ENCODE measurements around the gene GALNTL6.

Gene GALNTL6

DNA sequence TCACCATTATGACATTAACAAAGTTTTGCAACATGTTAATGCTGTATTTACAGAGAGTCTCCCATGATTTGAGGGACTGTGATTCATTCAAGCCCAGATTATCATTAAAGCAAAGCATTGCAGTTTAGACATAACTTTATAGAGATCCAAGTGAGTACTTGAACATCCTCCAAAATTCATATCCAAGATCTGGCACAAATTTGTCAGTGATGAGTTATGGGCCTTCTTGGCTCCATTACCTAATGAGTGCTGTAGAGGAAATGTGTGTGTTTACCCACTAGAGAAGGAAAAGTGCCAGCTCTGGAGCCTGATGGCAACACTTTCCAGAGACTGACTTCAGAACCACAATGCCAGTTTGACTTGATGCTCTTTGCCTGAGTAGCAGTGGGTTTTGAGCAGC, 432.3 kb downstream of the GALNTL6 start:
- Mint-ChIP-seq H3K4me1 (no peaks in the 10 kb centered on the region), H3K27me3 (no peaks in the 10 kb centered on the region), H3K4me3 (no peak overlapping the region), H3K36me3 (no peaks in the 10 kb centered on the region), H3K27ac (no peak overlapping the region), H3K9me3 (peaks cover 4% of the 10 kb centered on the region)
- ATAC-seq: no peak

DNA sequence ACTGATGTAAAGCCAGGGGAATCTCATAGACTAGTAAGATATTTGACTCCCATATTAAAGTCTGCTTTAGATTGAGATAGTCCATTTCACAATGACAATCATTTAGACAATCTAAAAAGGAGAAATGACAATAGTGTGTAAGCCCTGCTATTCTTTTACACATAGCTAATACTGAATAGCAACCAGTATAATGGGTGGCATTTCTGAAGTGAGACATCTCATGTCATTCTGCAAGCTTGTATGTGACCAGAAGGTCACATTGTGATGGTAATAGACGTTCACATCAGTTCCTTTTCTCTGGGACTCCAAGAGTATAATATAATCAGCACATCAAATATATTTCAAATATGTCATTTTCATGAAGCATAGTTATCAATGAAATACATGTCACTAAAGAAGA, 440.2 kb downstream of the GALNTL6 start:
- no peak for ATAC-seq
- Mint-ChIP-seq H3K9me3 (peaks cover 4% of the 10 kb centered on the region), H3K4me3 (no peak overlapping the region), H3K4me1 (no peaks in the 10 kb centered on the region), H3K27ac (no peak overlapping the region), H3K36me3 (no peaks in the 10 kb centered on the region), H3K27me3 (no peaks in the 10 kb centered on the region)

- no peak for ATAC-seq
- H3K9me3 Mint-ChIP-seq: peaks cover 4% of the 10 kb centered on the region
- no peaks in the 10 kb centered on the region for H3K36me3 Mint-ChIP-seq
- no peaks in the 10 kb centered on the region for H3K27me3 Mint-ChIP-seq
- no peak overlapping the region for H3K27ac Mint-ChIP-seq
- no peaks in the 10 kb centered on the region for H3K4me1 Mint-ChIP-seq
- no peak overlapping the region for H3K4me3 Mint-ChIP-seq
Observed at GRCh38 chr4:172256820-172257219, 443.6 kb downstream of the GALNTL6 start.

- Mint-ChIP-seq H3K36me3 (no peaks in the 10 kb centered on the region), H3K4me1 (no peaks in the 10 kb centered on the region), H3K4me3 (no peak overlapping the region), H3K9me3 (no peaks in the 10 kb centered on the region), H3K27ac (no peak overlapping the region), H3K27me3 (no peaks in the 10 kb centered on the region)
- ATAC-seq: no peak
Observed at GRCh38 chr4:172270397-172270796, 457.2 kb downstream of the GALNTL6 start.

GRCh38 chr4:172287117-172287516, 473.9 kb downstream of the GALNTL6 start:
- ATAC-seq: no peak
- no peaks in the 10 kb centered on the region for H3K36me3 Mint-ChIP-seq
- no peak overlapping the region for H3K27ac Mint-ChIP-seq
- H3K27me3 Mint-ChIP-seq: no peaks in the 10 kb centered on the region
- H3K9me3 Mint-ChIP-seq: no peaks in the 10 kb centered on the region
- no peaks in the 10 kb centered on the region for H3K4me1 Mint-ChIP-seq
- no peak overlapping the region for H3K4me3 Mint-ChIP-seq

- Mint-ChIP-seq H3K4me3 (no peak overlapping the region), H3K9me3 (peaks cover 4% of the 10 kb centered on the region), H3K27ac (no peak overlapping the region), H3K4me1 (no peaks in the 10 kb centered on the region), H3K27me3 (no peaks in the 10 kb centered on the region), H3K36me3 (no peaks in the 10 kb centered on the region)
- ATAC-seq: no peak
Observed at GRCh38 chr4:172305698-172306097, 492.5 kb downstream of the GALNTL6 start.

- no peak for ATAC-seq
- H3K9me3 Mint-ChIP-seq: no peaks in the 10 kb centered on the region
- no peak overlapping the region for H3K4me3 Mint-ChIP-seq
Observed at GRCh38 chr4:172308078-172308477, 494.9 kb downstream of the GALNTL6 start.

GRCh38 chr4:172311682-172312081, 498.5 kb downstream of the GALNTL6 start:
- no peak overlapping the region for H3K4me3 Mint-ChIP-seq
- no peaks in the 10 kb centered on the region for H3K27me3 Mint-ChIP-seq
- H3K9me3 Mint-ChIP-seq: no peaks in the 10 kb centered on the region
- H3K36me3 Mint-ChIP-seq: no peaks in the 10 kb centered on the region
- no peak for ATAC-seq
- no peaks in the 10 kb centered on the region for H3K4me1 Mint-ChIP-seq
- H3K27ac Mint-ChIP-seq: no peak overlapping the region

More at GRCh38 chr4:172308078-172308477, 494.9 kb downstream of the GALNTL6 start:
- no peaks in the 10 kb centered on the region for H3K27me3 Mint-ChIP-seq
- no peak overlapping the region for H3K27ac Mint-ChIP-seq
- H3K36me3 Mint-ChIP-seq: no peaks in the 10 kb centered on the region
- no peaks in the 10 kb centered on the region for H3K4me1 Mint-ChIP-seq

GRCh38 chr4:172323288-172323687, 510.1 kb downstream of the GALNTL6 start:
- Mint-ChIP-seq H3K9me3 (no peaks in the 10 kb centered on the region), H3K4me3 (no peak overlapping the region), H3K27me3 (no peaks in the 10 kb centered on the region), H3K27ac (no peak overlapping the region), H3K4me1 (no peaks in the 10 kb centered on the region), H3K36me3 (no peaks in the 10 kb centered on the region)
- no peak for ATAC-seq

DNA sequence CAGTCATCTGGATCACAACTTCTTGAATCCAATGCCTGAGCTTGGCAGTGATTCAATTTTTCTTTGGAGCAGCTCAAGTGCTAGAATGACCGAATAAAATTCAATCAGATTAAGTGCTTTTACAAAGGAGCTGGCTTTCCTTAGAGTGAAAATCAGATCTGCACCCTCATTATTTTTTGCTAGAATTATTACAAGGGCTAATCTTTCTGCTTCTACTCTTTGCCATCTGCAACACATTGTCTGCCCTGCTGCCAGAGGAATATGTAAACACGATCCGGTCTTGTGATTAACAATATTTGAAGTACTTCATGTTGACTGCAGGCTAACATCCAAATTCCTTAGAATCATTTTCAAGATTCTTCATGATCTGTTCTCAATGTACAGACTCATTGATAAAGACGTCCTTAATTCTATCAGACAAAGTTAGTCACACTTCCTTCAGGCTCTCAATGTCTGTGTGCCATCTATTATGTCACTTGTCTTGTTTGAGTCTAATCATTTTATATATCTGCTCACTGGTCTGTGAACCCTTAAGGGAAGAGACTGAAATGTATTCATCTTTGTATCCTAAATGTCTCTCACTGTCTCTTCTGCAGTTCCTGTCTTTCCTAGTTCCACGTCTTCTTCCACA, 531.2 kb downstream of the GALNTL6 start:
- Mint-ChIP-seq H3K27ac (no peak overlapping the region), H3K9me3 (no peaks in the 10 kb centered on the region), H3K4me3 (no peak overlapping the region), H3K27me3 (no peaks in the 10 kb centered on the region), H3K4me1 (no peaks in the 10 kb centered on the region), H3K36me3 (no peaks in the 10 kb centered on the region)
- no peak for ATAC-seq

DNA sequence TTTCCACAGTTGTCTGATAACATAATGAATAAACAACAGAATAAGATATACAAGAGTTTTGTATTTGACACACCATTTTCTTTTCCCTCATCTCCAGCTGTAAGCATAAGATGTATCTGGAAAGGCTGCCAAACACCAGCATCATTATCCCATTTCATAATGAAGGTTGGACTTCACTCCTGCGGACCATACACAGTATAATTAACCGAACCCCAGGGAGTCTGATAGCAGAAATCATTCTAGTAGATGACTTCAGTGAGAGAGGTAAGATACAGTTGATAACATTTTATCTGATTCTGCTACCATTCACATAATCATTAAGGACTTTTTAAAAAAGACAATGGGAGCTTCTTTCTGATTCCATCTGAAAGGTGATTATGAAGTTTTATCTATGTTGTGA, 535.2 kb downstream of the GALNTL6 start:
- Mint-ChIP-seq H3K9me3 (no peaks in the 10 kb centered on the region), H3K27me3 (no peaks in the 10 kb centered on the region), H3K4me3 (no peak overlapping the region), H3K36me3 (no peaks in the 10 kb centered on the region), H3K4me1 (no peaks in the 10 kb centered on the region), H3K27ac (no peak overlapping the region)
- no peak for ATAC-seq

GRCh38 chr4:172352356-172352755, 539.2 kb downstream of the GALNTL6 start:
- Mint-ChIP-seq H3K9me3 (no peaks in the 10 kb centered on the region), H3K4me1 (no peaks in the 10 kb centered on the region), H3K27me3 (no peaks in the 10 kb centered on the region), H3K27ac (no peak overlapping the region), H3K4me3 (no peak overlapping the region), H3K36me3 (no peaks in the 10 kb centered on the region)
- no peak for ATAC-seq

- H3K9me3 Mint-ChIP-seq: no peaks in the 10 kb centered on the region
- no peak for ATAC-seq
Observed at GRCh38 chr4:172356016-172356415, 542.8 kb downstream of the GALNTL6 start.

GRCh38 chr4:172357006-172357540, 543.9 kb downstream of the GALNTL6 start:
- no peaks in the 10 kb centered on the region for H3K36me3 Mint-ChIP-seq
- no peak overlapping the region for H3K4me3 Mint-ChIP-seq
- no peak overlapping the region for H3K27ac Mint-ChIP-seq
- H3K4me1 Mint-ChIP-seq: no peaks in the 10 kb centered on the region
- ATAC-seq: no peak
- H3K9me3 Mint-ChIP-seq: no peaks in the 10 kb centered on the region
- H3K27me3 Mint-ChIP-seq: no peaks in the 10 kb centered on the region

More at GRCh38 chr4:172356016-172356415, 542.8 kb downstream of the GALNTL6 start:
- no peak overlapping the region for H3K4me3 Mint-ChIP-seq
- no peaks in the 10 kb centered on the region for H3K36me3 Mint-ChIP-seq
- no peak overlapping the region for H3K27ac Mint-ChIP-seq
- H3K27me3 Mint-ChIP-seq: no peaks in the 10 kb centered on the region
- no peaks in the 10 kb centered on the region for H3K4me1 Mint-ChIP-seq

DNA sequence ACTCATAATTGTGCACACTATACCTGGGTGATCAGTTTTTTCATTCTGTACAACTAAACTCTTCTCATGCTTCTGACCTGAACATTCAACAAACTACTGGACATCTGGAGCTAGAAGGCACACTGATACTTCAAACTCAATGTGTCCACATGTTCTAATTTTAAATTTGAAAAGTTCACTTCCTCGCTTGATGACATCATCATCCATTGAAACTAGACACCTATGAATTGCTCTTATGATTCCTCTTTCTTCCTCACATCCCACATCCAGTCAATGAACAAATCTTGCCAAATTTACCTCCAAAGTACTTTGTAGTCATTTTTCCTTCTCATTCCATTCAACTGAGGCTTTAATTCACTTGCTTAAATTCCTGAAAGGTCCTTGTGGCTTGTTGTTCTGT, 549.4 kb downstream of the GALNTL6 start:
- no peaks in the 10 kb centered on the region for H3K36me3 Mint-ChIP-seq
- no peak overlapping the region for H3K27ac Mint-ChIP-seq
- H3K9me3 Mint-ChIP-seq: no peaks in the 10 kb centered on the region
- H3K4me1 Mint-ChIP-seq: no peaks in the 10 kb centered on the region
- no peak overlapping the region for H3K4me3 Mint-ChIP-seq
- ATAC-seq: no peak
- no peaks in the 10 kb centered on the region for H3K27me3 Mint-ChIP-seq

DNA sequence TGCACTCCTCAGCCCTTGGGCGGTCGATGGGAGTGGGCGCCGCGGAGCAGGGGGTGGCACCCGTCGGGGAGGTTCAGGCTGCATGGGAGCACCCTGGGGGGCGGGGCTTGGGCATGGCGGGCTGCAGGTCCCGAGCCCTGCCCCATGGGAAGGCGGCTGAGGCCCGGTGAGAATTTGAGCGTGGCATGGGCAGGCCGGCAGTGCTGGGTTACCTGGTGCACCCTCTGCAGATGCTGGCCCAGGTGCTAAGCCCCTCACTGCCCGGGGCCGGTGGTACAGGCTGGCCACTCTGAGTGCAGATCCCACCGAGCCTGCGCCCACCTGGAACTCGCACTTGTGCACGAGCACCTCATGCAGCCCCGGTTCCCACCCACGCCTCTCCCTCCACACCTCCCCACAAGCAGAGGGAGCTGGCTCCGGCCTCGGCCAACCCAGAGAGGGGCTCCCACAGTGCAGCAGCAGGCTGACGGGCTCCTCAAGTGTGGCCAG, 556.3 kb downstream of the GALNTL6 start:
- H3K4me1 Mint-ChIP-seq: no peaks in the 10 kb centered on the region
- peak; percentile 34 for ATAC-seq
- H3K27ac Mint-ChIP-seq: no peak overlapping the region
- no peak overlapping the region for H3K4me3 Mint-ChIP-seq
- peaks cover 4% of the 10 kb centered on the region for H3K9me3 Mint-ChIP-seq
- H3K27me3 Mint-ChIP-seq: no peaks in the 10 kb centered on the region
- H3K36me3 Mint-ChIP-seq: no peaks in the 10 kb centered on the region

Measured in stimulated activated memory B cell treated with anti-CD40 and anti-IgM and Interleukin-4, amounts not matched to agents 10 μg/mL and 1 μg/mL and 100 μg/mL, for 72 hours (primary cell).